ENCODE measurements around the gene METTL24. TPM values are rescaled to one million over a fixed set of nuclear protein-coding genes. Genes with fewer than 3 reads are reported as not detected.

METTL24 gene
- total and polyA plus RNA-seq, 2 of the 8 experiments (the other 6 are each of a cell fraction or from before 2014, with no cell fraction given), result 0.30 to 0.39 TPM

GRCh38 chr6:110319843-110320242, 38.3 kb downstream of the METTL24 start (continued):
- TF ChIP-seq ATF2 (IDR thresholded peaks at IDR 0.05; ENCODE audit: low read length) (no peak), CBX8 (IDR thresholded peaks at IDR 0.05; ENCODE audit: borderline replicate concordance, low read depth, low read length) (no peak), SAP30 (IDR thresholded peaks at IDR 0.05; ENCODE audit: insufficient read depth, insufficient replicate concordance, low read length) (no peak), RBBP5 (IDR thresholded peaks at IDR 0.05; ENCODE audit: borderline replicate concordance, low read depth, low read length) (no peak)
